Fibroblast of villous mesenchyme (primary cell): ENCODE results near the gene KHDC3L. TPM values are rescaled to one million over a fixed set of nuclear protein-coding genes. Genes with fewer than 3 reads are reported as not detected.
"Not testable (repeated sequence)": the region's sequence is repeated elsewhere in the genome, so short reads cannot be mapped to it uniquely, and the experiment has no call there.

Source experiments
- DNase-seq: peaks from one replicate; pipeline ENCODE4 v3.0.0-alpha.2; 2010; ENCODE audit warnings: low read depth
- H3K4me3 ChIP-seq: 2 replicates; pipeline ENCODE4 v1.5.1; 2011; ENCODE audit warnings: low read depth, mild to moderate bottlenecking, low read length
- CTCF ChIP-seq: IDR thresholded peaks from 2 replicates; pipeline ENCODE4 v1.5.1; 2012; ENCODE audit warnings: low read depth, mild to moderate bottlenecking, low read length; ENCODE audit not compliant: insufficient read depth
- total RNA-seq: library from RNA; depleted of rRNA; stranded (reverse); fragments of >200 nt; gene quantifications from 2 replicates; pipeline ENCODE4 v1.2.3, GENCODE V29; 2012

The KHDC3L gene
- total RNA-seq, 1 donor: not detected

- TF ChIP-seq CTCF: no peak
- no peak for DNase-seq
- no peak overlapping the region for H3K4me3 ChIP-seq
Observed at GRCh38 chr6:73368675-73369074, 6.2 kb downstream of the KHDC3L start.

- no peak for DNase-seq
- H3K4me3 ChIP-seq: no peak overlapping the region
- TF ChIP-seq CTCF: no peak
Observed at GRCh38 chr6:73369157-73369556, 6.7 kb downstream of the KHDC3L start.

- no peak within 1 kb of the TSS for H3K4me3 ChIP-seq
- TF ChIP-seq CTCF: no peak
- no peak for DNase-seq
Observed at GRCh38 chr6:73369563-73369962, 7.1 kb downstream of the KHDC3L start, which contains the start of gene OOEP. Gene OOEP, minus strand, starts transcription at chr6:73369897. Its CDS starts 105 bp downstream, at chr6:73369792.

- DNase-seq: no peak
- TF ChIP-seq CTCF: no peak
- H3K4me3 ChIP-seq: no peak overlapping the region
Observed at GRCh38 chr6:73371984-73372383, 9.5 kb downstream of the KHDC3L start.

GRCh38 chr6:73372516-73372915, 10.1 kb downstream of the KHDC3L start:
- H3K4me3 ChIP-seq: no peak overlapping the region
- no peak for TF ChIP-seq CTCF
- no peak for DNase-seq

- no peak overlapping the region for H3K4me3 ChIP-seq
- DNase-seq: no peak
- no peak for TF ChIP-seq CTCF
Observed at GRCh38 chr6:73375216-73375615, 12.8 kb downstream of the KHDC3L start.

GRCh38 chr6:73377225-73377624, 14.8 kb downstream of the KHDC3L start:
- no peak for TF ChIP-seq CTCF
- no peak for DNase-seq
- H3K4me3 ChIP-seq: no peak overlapping the region

GRCh38 chr6:73381531-73381930, 19.1 kb downstream of the KHDC3L start:
- not testable (repeated sequence) for H3K4me3 ChIP-seq, DNase-seq
